PC-9 (cell line): ENCODE data around the gene LEFTY2.
"Not testable (repeated sequence)": the region's sequence is repeated elsewhere in the genome, so short reads cannot be mapped to it uniquely, and the experiment has no call there.

Experiments
- CTCF ChIP-seq: fragments of 200-600 bp; sonication (generic); conservative IDR thresholded peaks from 2 replicates; pipeline ENCODE4 v1.6.1; 2017; ENCODE audit warnings: mixed run types, antibody characterized with exemption, mild to moderate bottlenecking, moderate library complexity
- EZH2 ChIP-seq: fragments of 200-600 bp; sonication (generic); IDR thresholded peaks from 2 replicates; pipeline ENCODE4 v1.8.0; 2017; ENCODE audit warnings: antibody characterized with exemption, low read depth

- TF ChIP-seq CTCF, EZH2: not testable (repeated sequence)
Measured at GRCh38 chr1:225975146-225975545, 34.1 kb upstream of the LEFTY2 start.
